CD4-positive, alpha-beta T cell treated with Interferon alpha-2 for 1 hour (primary cell): ENCODE results near the gene SHROOM3.
"Not testable (repeated sequence)": the region's sequence is repeated elsewhere in the genome, so short reads cannot be mapped to it uniquely, and the experiment has no call there.

Source experiments
- DNase-seq, 2 donors: peaks; one replicate each; pipeline ENCODE4 v3.0.0-alpha.2; 2020 to 2022

SHROOM3 gene

DNA sequence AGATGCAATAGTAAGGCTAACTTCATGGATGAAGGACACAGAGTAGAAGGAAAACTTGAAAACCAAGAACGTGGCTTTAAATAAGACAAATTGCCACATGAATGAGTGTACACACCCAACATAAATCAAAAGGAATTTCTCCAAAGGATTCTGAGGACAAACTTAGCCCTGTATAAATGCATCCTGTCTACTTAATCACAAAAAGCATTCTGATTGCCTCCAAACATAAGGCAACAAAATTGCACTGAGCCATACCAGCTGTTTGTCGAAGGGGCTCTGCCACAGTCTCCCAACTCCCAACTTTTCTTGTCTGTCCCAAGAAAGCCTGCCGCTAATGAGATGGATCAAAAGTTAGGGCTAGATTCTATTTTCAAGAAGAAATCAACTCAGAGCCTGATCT is 268.6 kb downstream of the SHROOM3 start:
- no peak for DNase-seq

DNA sequence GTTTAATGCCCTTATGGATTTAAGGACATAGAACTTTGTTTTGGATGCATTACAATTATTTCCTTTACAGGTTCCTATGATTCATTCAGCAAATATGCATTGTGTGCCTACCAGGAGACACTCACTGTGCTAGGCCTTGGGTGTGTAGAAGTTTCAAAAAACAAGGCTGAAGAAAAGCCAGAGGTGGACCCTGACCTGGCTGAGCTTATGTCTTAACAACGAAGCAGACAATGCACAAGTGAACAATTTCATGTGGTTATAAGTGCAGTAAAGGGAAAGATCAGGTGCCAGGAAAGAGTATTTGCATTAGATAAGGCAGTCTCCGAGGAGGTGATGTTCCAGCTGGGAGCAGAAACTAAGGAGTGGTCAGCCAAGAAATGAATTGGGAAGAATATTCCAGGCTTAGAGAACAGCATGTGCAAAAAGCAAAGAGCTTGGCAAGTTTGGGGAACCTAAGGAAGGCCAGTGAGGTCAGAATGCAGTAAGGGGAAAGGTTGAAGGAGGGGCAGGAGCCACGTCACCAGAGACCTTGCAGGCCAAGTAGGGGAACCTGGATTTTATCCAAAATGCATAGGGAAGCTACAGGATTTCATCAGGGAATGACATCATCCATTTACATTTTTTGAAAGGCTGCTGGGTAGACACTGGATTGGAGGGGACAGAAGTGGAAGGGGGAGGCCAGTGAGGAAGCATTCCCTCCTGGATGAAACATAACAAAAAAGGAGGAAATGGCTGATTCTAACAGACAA is 269.3 kb downstream of the SHROOM3 start:
- no peak for DNase-seq

DNA sequence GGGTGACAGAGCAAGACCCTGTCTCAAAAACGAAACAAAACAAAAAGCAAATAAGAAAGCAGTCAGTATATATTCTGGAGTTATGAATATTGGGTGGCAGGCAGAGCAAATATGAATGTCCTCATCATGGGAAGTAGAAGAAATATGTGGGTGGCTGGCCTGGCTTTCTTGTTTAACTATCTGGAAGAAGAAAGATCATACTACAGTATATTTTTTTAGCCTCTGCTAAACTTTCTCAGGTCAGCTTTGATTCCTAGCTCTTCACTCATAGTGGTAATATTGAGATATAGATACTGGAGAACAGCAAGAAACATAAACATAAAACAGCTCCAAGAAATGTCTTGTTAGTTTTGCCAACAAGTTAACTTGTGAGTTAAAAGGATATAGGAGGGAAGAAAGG is 270.4 kb downstream of the SHROOM3 start:
- DNase-seq: no peak

DNA sequence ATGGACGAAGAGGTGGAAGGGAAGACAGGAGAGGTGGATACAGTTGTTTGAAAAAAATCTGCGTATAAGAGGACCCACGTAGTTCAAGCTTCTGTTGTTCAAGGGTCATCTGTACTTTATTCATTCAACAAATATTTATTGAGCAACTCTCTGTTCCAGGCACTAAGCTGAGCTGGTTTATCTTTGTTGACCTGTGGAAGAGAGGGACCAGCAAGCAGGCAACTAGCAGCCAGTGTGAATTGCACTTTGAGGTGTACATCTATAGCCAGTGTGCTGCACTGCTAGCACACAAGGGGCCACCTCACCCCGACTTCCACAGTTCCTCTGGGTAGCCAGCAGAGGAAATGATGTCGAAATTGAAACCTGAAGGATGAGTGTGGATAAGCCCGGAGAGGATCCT is 271.6 kb downstream of the SHROOM3 start:
- no peak for DNase-seq

DNA sequence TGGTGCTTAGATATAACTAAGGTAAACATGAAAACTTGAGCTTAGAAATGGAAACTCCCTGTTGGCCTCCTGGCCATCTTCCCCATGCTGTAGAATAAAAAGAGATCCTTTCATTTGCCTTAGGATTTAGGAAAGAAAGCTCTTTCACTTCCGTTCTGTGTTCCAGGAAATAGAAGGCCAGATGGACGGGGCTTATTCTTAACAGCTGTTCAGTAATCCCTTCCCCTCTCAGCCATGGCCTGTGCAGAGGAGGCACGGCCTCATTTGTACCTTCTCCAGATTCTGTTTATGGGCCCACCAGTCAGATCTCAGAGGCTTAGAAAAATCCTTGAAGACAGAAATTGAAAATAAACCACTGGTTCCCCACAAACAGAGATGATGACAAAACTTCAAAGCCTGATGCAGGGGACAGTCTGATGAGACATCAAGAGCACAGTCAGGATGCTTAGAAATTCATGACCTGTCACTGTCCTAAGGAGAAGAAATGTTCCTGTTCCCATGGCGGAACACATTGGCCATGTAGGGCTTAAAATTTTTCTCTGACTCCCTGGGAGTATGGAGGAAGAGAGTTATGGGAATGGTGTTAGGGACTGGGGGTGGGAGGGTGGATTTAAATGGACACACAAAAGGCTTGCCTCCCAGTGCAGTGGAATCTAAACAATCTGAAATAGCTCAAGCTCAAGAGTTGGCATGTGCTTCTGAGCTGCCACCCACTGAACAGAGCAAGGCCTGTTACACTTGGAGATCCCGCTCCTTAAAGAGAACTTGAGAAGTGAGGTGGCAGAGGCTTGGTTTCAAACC is 274.1 kb downstream of the SHROOM3 start:
- no peak for DNase-seq

DNA sequence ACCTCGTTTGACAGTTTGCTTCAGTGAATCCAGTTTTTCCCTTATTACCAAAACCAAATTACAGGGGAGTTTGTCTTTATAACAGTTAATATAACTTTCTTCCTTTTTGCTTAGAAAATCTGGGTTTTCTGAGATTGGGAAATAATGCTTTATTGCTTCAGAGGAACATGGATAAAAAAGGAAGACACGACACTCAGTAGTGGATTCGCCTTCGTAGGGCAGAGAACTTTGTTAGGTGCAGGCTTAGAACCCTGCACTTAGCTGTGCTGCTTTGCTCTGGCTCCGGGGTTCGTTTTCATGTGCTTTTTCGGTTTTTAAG is 274.7 kb downstream of the SHROOM3 start:
- DNase-seq: no peak

DNA sequence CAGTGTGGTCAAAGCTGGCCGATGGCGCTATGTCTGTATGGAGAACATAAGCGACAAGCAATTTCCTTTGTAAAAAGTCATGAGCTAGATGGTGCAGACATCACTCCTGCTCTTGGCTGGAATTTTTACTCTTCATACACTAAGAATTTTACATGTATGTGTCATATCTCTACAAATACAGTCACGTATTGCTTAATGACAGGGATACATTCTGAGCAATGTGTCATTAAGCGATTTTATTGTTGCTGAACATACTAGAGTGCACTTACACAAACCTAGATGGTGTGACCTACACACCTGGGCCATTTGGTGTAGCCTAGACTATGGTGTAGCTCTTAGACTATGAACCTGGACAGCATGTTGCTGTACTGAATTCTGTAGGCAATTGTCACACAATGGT is 277.5 kb downstream of the SHROOM3 start:
- DNase-seq: no peak

DNA sequence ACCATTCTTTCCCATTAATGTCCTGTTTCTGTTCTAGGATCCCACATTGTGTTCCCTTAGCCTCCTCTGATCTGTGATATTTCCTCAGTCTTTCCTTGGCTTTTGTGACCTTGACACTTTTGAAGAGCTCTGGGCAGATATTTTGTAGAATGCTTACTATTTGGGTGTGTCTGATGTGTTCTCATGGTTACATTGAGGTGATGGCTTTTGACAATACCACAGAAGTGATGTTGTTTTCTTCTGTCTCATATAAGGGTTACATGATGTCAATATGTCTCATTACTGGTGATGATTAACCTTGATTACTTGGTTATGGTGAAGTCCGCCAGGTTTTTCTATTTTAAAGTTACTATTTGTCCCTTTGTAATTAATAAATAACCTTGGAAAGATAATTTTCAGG is 279.2 kb downstream of the SHROOM3 start:
- no peak for DNase-seq

DNA sequence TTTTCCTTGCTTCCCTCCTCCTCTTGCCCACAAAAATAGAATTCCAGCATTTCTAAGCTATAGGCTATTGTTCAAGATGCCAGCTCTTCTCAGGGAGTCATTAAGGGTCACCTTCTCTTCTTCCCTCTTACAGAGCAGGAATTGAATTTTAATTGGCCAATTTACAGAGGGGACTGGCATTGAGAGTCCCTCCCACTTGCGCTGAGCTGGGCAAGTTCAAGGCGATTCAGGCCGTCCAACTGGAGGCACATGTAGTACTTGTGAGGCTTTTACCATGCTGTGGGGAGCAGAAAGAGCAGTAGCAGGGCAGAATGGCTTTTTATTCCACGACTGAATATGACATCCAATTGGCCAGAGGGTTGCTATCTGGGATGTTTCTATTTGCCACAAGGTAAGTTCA is 281.0 kb downstream of the SHROOM3 start:
- DNase-seq: no peak

DNA sequence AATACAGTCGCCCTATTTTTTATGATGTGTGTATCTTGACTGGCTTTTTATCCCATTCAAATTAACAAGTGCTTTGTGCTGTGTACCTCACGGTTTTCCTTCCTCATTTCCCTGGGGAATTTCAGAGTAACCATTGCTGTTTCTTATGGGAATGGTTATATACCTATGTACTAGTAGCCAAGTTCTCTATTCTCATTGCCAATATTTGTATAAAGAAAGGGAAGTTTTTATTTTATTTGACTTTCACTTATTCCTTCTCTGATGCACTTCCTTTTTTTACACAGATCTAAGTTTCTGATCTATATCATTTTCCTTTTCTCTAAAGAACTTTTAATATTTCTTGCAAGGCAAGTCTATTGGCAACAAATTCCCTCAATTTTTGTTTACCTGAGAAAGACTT is 281.6 kb downstream of the SHROOM3 start:
- no peak for DNase-seq

DNA sequence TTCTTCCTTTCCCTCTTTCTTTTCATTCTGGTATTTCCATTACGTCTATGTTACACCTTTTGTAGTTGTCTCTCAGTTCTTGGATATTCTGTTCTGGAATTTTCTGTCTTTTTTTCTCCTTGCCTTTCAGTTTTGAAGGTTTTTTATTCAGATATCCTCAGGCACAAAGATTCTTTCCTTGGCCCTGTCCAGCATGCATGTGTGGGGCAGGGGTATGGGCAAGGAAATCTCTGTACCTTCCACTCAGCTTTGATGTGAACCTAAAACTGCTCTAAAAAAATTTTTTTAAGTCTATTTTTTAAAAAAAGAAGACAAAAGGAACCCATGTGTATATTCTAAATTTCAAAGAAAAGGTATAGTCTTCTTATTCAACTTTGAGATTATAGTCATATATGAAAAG is 282.4 kb downstream of the SHROOM3 start:
- DNase-seq: no peak

DNA sequence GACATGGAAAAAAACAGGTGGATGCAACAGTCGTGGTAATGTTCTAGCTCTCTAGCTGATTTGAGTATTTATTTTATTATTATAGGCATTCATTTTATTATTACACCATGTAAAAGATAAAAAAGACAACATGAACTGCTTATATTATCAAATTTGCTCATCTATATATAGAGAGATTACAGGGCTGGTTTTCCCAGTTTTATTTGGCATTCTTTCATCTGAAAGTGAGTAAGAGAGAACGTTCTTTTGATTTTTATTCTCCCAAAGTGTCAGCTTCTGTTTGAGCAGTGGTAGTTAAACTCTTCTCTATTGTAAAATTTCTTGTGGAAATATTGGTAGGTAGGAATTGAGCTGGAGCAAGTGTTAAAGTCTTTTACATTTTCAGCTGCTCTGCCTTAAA is 283.0 kb downstream of the SHROOM3 start:
- no peak for DNase-seq

DNA sequence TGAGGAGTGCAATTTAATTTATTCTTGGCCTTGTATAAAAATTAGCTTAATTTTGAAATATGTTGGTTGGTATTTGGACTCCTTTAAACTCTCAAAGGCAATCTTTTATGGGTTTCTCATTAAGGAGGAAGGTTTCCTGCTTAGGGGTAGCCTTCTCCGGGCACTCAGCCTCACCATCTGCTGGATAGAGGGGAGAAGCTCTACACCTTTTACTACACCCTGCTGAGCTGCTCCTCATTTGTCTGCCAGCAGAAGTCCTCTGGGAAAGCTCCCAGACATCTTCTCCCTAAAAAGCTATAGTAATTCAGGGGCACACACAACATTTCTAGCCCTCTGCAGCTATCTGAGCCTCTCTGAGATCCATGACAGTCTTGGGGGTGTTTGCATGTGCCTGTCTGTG is 283.8 kb downstream of the SHROOM3 start:
- no peak for DNase-seq

DNA sequence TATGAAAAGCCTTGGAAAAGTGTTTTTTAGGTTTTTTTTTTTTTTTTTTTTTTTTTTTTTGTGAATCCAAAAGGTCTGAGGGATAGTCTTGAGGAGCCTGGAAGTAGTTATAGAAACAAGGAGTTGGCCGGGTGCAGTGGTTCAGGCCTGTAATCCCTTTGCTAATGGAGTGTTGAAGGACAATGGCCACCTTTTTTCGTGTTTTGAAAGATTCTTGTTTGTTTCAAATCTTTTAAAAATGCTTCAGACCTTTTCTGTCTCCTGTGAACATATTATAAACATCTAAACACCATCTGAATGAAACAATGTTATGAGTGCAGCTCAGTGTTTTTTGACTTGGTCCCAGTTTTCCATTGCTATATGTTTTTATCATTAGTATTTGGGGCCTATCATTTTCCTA is 285.1 kb downstream of the SHROOM3 start:
- no peak for DNase-seq

DNA sequence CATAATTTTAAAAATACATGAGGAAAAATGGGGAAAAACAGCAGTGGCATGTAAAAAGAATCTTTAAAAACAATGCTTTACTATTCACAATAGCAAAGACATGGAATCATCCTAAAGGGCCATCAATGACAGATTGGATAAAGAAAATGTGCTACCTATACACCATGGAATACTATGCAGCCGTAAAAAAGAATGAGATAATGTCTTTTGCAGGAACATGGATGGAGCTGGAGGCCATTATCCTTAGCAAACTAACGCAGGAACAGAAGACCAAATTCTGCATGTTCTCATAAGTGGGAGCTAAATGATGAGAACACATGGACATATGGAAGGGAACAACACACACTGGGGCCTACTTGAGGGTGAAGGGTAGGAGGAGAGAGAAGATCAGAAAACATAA is 287.1 kb downstream of the SHROOM3 start:
- DNase-seq: not testable (repeated sequence)

DNA sequence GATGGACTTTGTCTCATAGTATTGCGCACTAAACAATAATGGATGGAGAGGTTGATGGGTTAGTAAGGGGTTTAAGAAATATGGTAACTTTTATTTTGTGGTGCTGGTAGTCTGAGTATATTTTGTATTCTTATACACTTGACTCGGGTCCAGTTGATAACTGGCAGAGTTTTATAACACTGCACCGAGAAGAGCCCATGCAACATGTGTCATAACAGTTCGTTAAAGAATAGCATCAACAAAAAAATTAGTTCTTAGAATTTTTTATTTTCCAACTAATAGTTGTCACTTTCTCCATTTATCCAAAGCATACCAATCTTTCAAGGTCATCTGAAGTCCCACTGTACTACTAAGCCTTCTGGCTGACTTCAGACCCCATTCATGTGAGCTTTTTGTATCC is 287.8 kb downstream of the SHROOM3 start:
- DNase-seq: no peak

DNA sequence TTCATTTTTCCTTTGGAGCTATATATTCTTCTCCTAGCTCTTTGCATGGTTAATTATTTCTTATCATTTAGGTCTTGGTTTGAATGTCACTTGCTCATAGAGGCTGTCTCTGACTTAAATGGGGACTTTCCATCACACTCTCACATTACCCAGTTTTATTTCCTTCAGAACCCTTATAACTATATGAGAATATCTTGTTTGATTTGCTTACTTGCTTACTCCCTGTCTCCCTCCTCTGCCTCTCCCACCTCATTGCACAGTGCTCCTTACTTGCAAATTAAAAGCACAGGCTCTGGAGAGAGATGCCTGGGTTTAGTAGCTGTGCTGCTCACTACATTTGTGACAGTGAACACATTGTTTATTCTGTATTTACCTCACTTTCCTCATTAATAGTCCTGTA is 288.3 kb downstream of the SHROOM3 start:
- no peak for DNase-seq

DNA sequence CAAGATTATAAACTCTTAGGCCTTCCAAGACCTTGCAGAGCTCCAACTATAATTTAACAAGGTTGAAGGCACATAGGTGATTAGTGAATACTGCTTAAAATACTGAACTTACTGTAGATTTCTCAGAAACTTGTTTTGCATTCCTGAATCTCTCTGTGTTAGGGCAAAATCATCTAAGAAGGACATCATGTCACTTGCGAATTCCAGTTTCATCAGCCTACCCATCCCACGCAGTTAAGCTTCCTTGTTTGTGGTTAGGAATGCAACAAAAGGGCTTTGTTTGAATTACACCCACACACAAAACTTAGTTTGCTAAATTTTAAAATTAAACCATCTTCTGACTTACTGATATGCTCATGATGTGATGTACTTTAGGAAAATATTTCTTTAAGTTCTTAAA is 288.9 kb downstream of the SHROOM3 start:
- DNase-seq: no peak

DNA sequence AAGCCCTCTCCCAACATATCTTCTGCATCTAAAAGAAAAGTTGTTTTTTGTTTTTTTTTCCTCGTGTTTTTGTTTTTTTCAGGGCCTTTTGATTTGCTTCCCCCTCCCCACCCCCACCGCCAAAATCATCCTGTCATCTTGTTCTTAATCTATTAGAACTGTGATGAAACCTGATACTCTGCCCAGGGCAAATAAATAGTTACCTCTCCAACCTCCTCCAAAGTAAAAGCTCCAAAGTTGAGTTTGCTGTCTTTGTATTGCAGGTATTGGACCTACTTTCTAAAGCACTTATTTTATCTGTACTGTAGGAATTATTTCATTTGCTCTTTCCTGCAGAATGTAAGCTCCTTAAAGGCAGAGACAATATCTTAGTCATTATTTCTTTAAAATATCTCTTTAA is 290.0 kb downstream of the SHROOM3 start:
- no peak for DNase-seq

DNA sequence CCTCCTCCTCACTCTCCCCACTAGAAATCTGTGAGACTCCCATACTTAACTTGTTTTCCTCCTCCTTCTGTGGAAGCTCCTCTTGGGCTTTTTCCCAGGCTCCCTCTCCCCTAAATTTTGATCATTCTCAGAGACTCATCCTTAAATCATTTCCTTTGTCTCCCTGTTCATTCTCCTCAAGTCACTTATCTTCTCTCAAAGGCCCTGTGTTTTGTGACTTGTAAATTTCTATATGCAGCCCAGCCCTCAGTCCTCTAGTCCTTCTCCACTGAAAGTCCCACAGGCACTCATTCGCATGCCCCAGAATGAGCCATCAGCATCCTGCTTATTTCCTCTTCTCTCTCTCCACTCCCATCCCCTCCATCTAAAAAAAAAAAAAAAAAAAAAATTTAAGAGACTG is 291.1 kb downstream of the SHROOM3 start:
- DNase-seq: no peak

DNA sequence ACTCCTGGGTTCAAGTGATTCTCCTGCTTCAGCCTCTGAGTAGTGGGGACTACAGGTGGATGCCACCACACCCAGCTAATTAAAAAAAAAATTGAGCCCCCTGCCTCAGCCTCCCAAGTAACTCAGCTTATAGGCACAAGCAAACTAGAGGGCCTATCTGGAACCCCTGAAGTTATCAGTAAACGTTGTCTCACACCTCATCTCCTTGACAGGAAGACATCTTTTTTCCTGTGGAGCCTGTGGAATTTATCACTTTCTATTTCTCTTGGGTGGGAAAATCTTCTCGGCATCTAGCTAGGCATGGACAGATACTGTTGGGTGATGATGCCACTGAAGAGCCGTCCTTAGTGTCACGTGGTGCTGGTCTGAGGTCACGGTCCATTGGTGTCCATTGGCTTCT is 291.6 kb downstream of the SHROOM3 start:
- DNase-seq: no peak

DNA sequence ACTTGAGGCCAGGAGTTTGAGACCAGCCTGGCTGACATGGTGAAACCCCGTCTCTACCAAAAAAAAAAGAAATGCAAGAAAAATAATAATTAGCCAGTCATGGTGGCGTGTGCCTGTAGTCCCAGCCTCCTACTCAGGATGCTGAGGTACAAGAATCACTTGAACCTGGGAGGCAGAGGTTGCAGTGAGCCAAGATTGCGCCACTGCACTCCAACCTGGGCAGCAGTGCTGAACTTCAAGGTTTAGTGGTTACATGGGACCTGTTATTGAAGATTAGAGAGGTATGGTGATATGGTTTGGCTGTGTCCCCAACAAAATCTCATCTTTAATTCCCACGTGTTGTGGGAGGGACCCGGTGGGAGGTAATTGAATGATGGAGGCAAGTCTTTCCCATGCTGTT is 292.9 kb downstream of the SHROOM3 start:
- DNase-seq: not testable (repeated sequence)

DNA sequence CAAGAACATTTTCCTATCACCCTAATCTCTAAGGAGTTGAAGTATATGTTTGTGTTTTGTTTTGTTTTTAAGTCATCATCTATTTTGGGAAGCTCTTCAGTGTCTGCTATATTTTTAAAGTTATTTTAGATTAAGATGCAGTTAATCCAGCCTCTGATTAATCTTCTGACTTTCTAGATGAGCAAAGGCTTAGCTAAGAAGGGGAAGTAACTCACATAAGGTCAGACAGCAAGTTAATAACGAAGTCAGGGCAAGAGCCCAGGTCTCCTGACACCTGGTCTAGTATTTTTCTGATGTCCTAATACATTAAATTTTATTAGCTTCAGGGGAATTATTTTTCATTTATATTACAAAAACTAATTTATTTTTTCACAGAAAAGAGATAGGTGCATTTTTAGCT is 294.4 kb downstream of the SHROOM3 start:
- no peak for DNase-seq

DNA sequence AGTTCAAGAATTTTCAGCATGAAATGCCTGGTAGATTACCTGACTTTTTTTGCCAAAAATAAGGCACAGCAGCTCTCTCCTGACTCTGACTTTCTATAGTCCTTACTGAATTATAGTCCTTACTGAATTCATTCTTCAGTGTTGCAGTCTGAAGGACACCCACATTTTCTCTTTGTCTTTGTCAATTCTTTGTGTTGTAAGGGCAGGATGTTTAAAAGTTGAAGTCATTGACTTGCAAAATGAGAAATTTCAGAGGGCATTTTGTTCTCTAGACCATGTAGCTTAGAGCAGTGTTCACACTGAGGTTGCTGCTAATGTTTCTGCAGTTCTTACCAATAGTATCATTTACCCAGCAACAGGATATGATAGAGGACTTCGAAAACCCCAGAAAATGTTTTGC is 295.0 kb downstream of the SHROOM3 start:
- no peak for DNase-seq

DNA sequence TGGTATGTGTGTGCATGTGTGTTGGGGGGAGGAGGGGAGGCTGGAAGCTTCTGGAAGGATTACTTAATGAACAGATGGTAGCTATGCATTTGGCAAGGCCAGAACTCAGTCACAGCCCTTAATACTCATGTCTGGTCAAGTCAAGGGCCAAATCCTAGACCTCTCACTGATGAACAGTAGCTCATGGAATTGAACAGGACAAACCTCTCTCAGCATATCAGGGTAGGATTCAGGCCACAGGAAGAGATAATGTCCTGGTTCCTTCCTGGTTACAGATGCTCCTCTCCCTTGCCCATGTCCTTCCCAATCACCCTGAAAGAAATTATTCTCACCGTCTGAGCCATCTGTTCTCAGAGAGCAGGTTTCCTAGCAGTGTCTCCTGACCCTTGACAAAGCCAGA is 297.2 kb downstream of the SHROOM3 start:
- DNase-seq: no peak
